K562 (cell line): Measurements from ENCODE around the gene ATP1A2. TPM values are rescaled to one million over a fixed set of nuclear protein-coding genes. Genes with fewer than 3 reads are reported as not detected.
A peak's percentile ranks its signal among the peaks of the same experiment; 100 is the strongest.

Experiments used
- PKNOX1 ChIP-seq: fragments of 450-650 bp; IDR thresholded peaks from 2 replicates; pipeline ENCODE4 v1.6.1; 2016
- ZNF407 ChIP-seq: fragments of 450-650 bp; IDR thresholded peaks from 2 replicates; pipeline ENCODE4 v1.6.1; 2016; ENCODE audit warnings: low read depth
- ZNF561 ChIP-seq: fragments of 450-650 bp; formaldehyde crosslinking; conservative IDR thresholded peaks from 2 replicates; pipeline ENCODE4 v1.4.0; 2020; ENCODE audit warnings: mild to moderate bottlenecking, moderate library complexity
- polyA plus RNA-seq, 8 experiments: library from polyadenylated mRNA; depleted of rRNA in 4 of 8; stranded (reverse) in 5 of 8; unstranded in 3 of 8; fragments of >200 nt; fragmentation: Nextera tagmentation in 2 of 8; fragmentation: Illumina TruSeq in 1 of 8; extraction: Ambion mirVana in 2 of 8; extraction: Trizol in 1 of 8; gene quantifications; 2 replicates each; pipeline versions ENCODE4 v1.2.1 to v1.2.3, GENCODE V29; 2011 to 2014; ENCODE audit warnings: inconsistent platforms in 1 of 8, missing spikeins in 1 of 8
- total RNA-seq, 7 experiments: library from RNA; depleted of rRNA in 6 of 7; stranded (reverse); fragments of >200 nt in 6 of 7; fragmentation: Illumina TruSeq in 2 of 7; extraction: Trizol in 2 of 7; gene quantifications; 2 replicates each; pipeline versions ENCODE4 v1.2.1 to v1.2.3, GENCODE V29; 2011 to 2021; ENCODE audit warnings: low replicate concordance in 1 of 7
- TF ChIP-seq, protein P1 (sequence below), 2 experiments: fragments of 450-650 bp in 1 of 2; sonication (generic) in 1 of 2; formaldehyde crosslinking in 1 of 2; IDR thresholded peaks in 1 of 2; conservative IDR thresholded peaks in 1 of 2; 2 replicates each; pipeline versions ENCODE4 v1.6.1 to v1.8.1; 2016 to 2023; ENCODE audit warnings: mild to moderate bottlenecking in 2 of 2, moderate library complexity in 2 of 2, inconsistent platforms in 1 of 2, missing genetic modification reagents in 1 of 2

The ATP1A2 gene
- total and polyA plus RNA-seq, 9 of the 15 experiments (the other 6 are each of a cell fraction or from before 2014, with no cell fraction given), result 0.04 to 0.11 (median 0.09) TPM; not detected in 6

DNA sequence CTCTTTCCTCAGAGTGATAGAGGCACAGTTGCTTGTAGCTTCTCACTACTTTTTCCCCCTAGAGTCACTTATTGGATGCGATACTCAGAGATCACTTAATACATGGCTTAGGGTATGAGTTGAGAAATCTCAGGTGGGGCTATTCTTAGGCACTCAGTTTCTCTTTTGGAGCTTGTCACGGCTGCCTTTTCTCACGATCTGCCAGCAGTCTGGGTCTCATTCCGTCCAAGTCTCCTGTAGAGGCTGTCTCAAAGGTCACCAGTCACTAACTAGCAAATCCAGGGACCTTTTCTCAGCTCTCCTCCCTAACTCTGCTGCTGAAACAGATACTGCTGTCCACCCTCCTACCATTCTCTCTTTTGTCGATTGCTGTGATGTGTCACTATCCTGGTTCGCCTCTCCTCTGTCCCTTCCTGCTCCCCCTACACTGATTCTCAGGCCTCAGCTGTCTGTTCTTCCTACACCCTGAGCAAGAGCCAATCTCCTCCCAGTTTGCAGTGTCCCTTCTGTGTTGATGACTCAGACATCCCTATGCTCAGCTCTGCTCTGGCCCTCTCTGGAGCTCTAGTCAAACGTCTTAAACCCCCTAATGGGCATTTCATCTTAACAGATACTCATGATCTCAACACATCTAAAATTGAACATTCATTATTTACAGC is 12.4 kb downstream of the ATP1A2 start (continued):
- TF ChIP-seq, protein P1, sequence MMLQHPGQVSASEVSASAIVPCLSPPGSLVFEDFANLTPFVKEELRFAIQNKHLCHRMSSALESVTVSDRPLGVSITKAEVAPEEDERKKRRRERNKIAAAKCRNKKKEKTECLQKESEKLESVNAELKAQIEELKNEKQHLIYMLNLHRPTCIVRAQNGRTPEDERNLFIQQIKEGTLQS (IDR thresholded peaks at IDR 0.05), result peak; percentile 78
- TF ChIP-seq, protein P1 (CRISPR knock-in tag; conservative IDR thresholded peaks at IDR 0.05), result no peak
- TF ChIP-seq PKNOX1 (0 out of 2 replicates have a peak, but pooled peaks have one; percentile 27), ZNF561 (CRISPR knock-in tag) (no peak), ZNF407 (peak; percentile 45; the same call in 1 of the 2 replicates)
- TF ChIP-seq, all 486 proteins: peak for 9
